Dermis microvascular lymphatic vessel endothelial cell (primary cell): ENCODE data around the gene AARS1. TPM values are rescaled to one million over a fixed set of nuclear protein-coding genes. Genes with fewer than 3 reads are reported as not detected.
"Not testable (repeated sequence)": the region's sequence is repeated elsewhere in the genome, so short reads cannot be mapped to it uniquely, and the experiment has no call there.

ENCODE experiments used
- DNase-seq, 2 donors: peaks; one replicate each; pipeline versions ENCODE4 v3.0.0 to v3.0.0-alpha.2; 2010; ENCODE audit warnings: low read depth in 2 of 2
- total RNA-seq: library from RNA; depleted of rRNA; stranded (reverse); fragments of >200 nt; gene quantifications from 2 replicates; pipeline ENCODE4 v1.2.1, GENCODE V29; 2014

Gene AARS1
- total RNA-seq = 91.7 and 99.2 TPM in 2 replicates

DNA sequence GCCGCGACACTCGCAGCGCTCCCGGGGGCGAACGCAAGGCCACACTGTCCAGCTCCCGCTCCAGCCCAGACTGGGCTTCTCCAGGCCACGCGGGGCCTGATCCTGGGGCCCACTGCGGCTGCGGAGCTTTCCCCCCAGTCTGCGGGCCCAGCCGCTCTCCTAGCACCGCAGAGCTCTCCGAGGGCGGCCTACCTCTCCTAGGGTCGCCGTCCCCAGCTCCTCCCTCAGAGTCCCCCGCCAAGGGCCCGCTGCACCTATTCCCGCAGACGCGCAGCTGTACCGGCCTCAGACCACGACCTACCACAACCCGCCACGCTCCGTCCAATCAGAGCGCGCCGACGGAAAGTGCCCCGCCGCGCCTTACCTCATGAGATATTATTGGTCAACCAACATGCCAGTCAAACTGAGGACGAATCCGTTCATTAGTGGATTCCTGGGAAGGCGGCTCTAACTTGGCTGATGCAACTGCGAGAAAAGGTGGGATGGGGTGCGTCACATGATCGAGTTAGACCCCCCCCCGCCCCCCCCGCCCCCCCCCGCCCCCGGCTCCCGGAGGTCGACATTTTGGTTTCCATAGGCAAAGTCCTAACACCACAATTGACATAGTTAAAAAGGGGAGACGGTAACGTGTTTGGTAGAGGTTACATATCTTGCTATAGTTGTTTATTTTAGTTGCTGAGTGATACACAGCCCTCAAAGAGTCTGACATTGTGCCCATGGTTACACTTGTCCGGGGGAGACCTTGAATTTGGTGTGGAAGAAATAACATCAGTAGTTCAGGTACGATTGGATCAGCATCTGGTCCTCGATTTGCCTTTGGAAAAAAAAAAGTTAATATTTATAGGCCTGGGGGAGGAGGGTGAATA, at the start of gene AARS1:
Gene AARS1, minus strand, starts transcription at position 278 of the 866 bp plus-strand sequence. CDS start 6,743 bp downstream, outside the sequence.
- DNase-seq = peak; percentile 100

DNA sequence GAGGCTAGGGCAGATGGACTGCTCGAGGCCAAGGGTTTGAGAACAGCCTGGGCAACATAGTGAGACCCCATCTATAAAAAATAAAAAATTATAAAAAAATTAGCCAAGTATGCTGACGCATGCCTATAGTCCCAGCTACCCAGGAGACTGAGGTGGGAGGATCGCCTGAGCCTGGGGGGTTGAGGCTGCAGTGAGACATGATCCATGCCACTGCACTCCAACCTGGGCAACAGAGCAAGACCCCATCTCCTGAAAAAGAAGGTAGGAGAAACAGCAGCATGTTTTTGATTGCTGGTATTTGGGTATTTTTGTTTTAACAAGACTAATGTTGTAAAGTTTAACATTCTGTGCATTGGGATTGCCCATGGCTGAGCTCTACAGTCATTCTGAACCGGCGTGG, 48.5 kb upstream of the AARS1 start:
- no peak for DNase-seq

DNA sequence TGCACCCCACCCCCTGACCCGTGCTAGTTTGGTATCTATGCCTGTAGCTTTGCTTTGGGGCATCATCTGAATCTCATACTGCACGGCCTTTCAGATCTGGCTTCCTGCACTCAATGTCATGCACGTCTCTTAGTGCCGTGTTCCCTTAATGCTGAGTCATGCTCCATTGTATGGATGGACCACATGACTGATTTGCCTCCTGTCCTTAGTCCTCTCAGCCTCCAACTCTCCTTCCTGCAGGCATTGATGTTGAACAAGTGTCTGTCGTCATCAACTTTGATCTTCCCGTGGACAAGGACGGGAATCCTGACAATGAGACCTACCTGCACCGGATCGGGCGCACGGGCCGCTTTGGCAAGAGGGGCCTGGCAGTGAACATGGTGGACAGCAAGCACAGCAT, 43.4 kb upstream of the AARS1 start:
- DNase-seq = peak in 1 of 2 donors; percentile 49

DNA sequence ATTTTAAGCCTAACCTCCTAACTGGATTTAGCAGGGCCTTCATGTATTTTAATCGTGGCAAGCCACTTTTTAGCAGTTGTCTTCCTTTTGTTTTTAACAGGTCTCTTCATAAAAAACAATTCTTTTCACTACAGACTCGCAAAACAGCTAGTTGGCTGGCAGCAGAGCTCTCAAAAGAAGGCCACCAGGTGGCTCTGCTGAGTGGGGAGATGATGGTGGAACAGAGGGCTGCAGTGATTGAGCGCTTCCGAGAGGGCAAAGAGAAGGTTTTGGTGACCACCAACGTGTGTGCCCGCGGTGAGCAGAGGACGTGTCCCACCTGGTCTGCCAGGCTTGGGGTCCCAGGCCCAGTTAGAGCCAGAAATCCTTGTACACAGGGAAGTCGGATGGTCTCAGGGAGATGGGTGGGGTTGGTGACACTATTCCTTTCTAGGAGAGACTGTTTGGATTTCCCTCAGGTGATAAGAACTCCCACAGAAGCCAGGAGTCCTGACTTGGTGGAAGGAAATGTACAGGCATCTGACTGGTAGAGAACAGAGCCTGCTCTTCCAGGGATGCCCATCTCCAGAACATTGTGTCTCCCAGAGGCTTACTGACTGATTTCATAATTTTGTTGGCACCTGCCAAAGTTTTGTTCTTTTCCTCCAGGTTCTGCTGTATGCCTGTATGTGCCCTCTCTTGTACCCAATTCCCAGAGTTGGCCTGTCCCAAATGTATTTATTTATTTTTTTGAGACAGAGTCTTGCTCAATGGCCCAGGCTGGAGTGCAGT, 42.5 kb upstream of the AARS1 start:
- DNase-seq = peak in 1 of 2 donors; percentile 10

DNA sequence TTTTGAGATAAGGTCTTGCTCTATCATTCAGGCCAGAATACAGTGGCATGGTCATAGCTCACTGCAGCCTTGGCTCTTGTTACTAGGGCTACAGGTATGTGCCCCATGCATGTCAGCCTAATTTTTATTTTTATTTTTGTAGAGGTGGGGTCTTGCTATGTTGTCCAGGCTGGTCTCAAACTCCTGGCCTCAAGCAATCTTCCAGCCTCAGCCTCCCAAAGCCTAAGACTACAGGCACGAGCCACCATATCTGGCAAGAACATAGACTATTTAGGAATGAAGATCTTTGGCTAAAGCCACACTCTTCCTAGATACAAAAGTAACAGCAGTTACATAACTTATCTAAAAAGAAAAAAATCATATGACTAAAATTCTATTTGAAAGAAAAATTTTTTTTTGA, 41.8 kb upstream of the AARS1 start:
- DNase-seq = no peak

DNA sequence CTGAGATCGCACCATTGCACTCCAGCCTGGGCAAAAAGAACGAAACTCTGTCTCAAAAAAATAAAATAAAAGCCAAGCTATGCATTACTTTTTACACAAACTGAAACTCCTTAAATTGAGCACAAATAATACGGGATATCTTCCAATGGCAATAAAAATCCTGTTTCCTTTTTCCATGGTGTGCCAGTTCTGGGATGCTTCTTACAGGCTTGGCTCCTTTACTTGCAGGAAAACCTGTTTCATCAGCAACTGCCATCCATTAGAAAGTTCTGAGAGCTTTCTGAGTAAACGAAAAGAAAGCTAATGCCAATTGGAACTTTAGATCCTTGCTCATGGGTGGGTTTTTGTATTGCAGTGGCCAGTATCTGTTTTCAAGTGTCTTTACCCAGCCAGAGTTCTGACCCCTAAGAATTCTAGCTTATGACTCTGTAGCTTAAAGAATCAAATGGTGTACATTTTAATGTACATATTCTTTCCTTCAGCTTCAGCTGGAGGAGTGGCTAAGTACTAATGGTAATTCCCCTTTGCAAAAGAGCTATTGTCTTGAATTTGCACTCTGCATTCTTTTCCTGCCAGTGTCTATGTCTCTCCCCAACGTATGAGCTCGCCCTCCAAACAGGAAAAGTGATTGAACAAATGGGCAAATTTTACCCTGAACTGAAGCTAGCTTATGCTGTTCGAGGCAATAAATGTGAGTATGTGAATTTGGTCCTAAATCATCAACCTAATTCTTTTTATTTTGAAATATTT, 35.9 kb upstream of the AARS1 start:
- DNase-seq = peak in 1 of 2 donors; percentile 43

DNA sequence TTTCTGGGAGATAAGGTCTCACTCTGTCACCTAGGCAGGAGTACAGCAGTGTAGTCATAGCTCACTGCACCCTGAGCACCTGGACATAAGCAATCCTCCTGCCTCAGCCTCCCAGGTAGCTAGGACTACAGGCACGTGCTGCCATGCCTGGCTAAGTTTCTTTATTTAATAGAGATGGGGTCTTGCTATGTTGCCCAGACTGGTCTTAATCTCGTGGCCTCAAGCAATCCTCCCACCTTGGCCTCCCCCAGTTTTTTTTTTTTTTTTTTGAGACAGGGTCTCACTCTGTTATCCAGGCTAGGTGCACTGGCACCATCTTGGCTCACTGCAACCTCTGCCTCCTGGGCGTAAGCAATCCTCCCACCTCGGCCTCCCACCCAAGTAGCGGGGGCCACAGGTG, 30.8 kb upstream of the AARS1 start:
- DNase-seq = no peak

DNA sequence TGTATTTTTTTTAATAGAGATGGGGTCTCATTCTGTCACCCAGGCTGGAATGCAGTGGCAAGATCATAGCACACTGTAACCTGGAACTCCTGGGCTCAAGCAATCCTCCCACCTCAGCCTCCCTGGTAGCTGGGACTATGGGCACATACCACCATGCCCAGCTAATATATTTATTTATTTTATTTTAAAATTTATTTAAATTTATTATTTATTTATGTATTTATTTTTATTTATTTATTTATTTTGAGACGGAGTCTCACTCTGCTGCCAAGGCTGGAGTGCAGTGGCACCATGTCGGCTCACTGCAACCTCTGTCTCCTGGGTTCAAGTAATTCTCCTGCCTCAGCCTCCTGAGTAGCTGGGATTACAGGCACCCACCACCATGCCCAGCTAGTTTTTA, 18.4 kb upstream of the AARS1 start:
- not testable (repeated sequence) for DNase-seq

DNA sequence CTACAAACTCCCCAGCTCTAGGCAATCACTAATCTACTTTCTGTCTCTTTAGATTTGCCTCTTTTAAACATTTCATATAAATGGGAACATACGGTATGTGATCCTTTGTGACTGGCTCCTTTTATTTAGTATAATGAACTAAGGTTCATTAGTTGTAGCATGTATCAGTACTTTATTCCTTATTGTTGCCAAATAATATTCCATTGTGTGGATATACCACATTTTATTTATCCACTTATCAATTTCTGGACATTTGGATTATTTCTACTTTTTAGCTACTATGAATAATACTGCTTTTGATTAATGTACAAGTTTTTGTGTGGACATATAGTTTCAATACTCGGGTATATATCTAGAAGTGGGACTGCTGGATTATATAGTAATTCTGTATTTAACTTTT, 17.6 kb upstream of the AARS1 start:
- no peak for DNase-seq

DNA sequence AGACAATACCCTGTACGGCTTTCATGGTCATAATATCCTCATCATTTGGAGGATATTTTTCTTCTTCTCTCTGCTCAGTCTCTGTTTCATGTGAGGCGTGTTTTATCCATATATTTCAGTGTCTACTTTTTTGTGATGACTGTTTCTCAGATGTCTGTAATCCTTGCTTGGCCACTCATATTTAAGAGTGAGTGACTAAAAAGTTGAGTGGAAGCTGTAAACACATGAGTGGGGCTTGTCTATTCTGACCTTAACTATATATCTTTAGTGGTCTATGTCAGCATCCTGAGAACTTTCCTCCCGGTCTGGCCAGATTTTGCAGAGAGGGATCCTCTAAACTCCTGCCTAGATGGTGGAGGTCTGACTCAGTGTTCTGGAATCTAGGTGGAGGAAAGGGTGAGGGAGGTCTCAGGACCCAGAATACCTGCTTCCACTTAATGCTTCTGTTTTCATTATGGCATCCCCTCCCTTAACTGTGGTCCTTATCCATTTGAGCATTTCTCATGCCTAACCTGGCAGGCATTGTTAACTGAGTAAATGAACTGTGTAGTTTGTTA, 15.7 kb upstream of the AARS1 start:
- no peak for DNase-seq

DNA sequence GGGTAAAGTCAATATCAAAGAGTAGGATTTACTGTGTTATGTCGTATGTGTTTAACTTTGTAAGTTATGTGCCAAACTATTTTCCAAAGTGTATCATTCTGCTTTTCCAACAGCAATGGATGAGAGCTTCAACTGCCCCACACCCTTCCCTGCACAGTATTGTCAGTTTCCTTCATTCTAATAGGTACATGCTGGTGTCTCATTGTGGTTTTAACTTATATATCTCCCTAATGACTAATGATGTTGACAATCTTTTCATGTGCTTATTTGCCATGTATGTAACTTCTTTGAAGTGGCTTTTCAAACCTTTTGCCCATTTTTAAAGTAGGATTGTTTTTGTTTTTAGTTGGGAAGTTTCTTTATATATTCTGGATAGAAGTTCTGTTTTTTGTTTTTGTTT, 13.4 kb upstream of the AARS1 start:
- no peak for DNase-seq

DNA sequence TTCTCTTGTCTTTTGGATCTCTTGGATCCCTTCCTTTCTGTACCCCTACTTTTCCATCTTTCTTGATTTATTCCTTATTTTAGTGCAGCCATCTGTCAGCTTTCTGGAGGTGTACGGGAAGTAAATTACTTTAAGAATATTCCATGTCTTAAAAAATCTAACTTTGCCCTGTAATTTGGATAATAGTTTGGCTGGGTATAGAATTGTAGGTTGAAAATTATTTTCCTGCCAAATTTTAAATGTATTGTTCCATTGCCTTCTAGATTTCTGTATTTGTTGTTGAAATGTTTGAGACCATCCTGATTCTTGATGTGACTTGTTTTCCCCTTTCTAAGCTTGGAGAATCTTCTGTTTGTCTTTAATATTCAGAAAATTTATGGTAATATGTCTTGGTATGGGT, 11.8 kb upstream of the AARS1 start:
- DNase-seq = no peak

DNA sequence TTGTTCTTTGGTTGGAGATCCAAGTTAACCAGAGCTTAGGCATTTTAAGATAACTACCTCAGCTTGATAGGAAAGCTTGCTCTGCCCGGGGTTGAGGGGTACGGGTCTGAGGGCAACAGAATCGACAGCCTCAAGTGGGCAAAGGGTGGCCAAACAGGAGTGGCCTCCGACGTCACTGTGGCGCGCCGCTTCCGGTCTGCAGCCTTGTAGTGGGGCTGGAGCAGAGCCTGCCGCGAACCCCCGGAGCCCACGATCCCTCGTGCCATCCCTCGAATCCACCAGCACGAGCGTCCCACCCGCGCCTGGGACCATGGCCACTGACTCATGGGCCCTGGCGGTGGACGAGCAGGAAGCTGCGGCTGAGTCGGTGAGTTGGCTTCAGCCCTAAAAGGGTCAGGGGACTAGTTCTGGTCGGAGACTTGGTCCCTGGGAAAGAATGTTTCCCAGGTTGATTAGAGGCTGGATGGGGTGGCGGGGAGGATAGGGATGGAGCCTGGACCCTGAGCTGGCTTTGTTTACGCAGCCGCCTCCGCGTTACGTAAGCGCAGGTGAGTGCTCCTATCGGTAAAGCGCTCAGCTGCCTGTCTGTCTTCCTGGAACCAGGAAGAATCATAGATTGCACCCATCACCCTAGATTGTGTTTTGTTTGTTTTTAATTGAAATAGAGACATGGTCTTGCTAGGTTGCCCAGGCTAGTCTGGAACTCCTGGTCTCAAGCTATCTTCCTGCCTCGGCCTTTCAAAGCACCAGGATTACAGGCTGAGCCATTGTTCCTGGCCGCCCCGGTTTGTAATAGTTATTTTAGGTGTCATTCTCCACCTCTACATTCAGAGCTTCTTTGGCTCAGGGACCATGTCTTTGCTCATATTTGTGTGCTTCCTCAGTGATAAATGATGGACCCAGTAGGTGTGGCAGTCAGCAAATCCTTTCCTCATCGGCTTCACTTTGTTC, 10.0 kb upstream of the AARS1 start, which contains the start of gene DDX19B:
Gene DDX19B, plus strand, starts transcription at position 199 of the 951 bp plus-strand sequence. Its CDS starts 112 bp downstream, at position 311.
- peak; percentile 61 to 80 for DNase-seq

DNA sequence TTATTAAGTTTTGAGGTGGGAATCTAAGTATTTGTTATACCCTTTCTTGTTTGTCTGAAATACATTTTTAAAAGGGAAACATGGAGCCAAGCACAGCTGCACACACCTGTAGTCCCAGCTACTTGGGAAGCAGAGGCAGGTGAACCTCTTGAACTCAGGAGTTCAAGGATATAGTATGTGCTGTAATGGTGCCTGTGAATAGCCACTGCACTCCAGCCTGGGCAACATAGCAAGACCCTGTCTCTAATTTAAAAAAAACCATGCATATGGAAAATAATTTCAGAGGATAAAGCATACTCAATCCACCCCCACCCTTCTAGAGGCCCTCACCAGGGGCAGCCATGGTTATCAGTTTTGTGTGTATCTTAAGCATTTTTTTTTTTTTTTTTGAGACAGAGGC, 6.3 kb upstream of the AARS1 start:
- DNase-seq = no peak

DNA sequence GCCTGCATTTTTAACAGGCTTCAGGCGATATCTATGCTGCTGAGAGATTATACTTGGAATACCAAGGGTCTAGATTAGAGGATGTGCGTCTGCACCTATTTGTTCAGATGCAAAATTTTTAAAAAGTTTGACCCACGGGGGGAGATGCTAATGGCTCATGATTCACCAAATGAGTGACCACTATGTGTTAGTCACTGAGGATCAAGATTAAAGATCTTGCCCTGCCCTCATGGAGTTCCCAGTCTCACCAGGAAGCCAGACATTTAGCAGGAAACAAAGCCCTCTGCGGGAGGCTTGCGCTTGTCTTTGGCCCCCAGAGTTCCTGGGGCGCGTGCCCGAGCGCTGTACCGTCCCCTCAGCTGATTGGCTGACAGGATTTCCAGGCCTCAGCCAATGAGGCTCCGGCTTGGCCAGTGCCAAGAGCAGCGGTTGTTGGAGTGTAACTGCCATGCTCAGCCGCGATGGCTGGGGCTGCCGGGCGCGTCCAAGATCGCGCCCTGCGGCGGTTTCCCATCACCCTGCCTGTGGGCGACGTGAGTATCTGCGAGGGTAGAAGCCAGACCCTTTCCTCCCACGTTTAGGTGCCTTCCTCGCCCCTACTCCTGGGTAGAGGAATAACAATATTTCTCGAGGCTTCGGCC, 5.2 kb upstream of the AARS1 start:
- DNase-seq = no peak

DNA sequence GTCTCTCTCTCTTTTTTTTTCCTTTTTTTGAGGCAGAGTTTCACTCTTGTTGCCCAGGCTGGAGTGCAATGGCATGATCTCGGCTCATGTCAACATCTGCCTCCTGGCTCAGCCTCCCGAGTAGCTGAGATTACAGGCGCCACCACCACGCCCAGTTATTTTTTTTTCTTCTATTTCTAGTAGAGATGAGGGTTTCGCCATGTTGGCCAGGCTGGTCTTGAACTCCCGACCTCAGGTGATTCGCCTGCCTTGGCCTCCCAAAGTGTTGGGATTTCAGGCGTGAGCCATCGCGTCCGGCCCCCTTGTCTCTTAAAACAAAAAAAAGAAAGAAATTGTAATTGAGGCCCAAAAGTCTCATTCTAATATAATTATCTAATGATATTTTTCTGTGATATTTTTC, 2.8 kb upstream of the AARS1 start:
- not testable (repeated sequence) for DNase-seq

DNA sequence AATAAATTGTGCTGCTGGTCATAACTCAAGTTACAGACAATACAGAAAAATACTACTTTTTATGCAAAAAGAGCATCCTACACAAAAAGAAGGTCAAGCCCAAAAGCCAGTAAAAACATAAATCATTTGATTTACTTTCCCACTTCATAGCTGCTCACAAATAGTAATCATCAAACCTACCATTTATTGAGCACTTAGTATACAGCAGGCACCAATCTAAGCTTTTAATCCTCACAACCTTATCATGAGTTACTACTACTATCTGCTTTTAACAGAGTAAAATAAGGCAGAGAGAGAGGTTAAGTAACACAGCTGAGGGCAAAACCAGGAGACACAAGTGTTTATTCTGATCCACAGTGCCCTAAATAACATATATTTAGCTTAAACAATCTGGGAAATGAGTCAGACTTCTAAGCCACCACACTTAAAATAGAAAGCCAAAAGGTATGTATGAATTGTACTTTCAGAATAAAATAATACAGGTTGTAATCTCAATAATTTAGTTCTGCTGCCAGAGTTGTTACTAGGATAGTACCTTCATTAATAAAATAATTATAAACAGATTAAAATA, 1.7 kb upstream of the AARS1 start:
- DNase-seq = no peak

DNA sequence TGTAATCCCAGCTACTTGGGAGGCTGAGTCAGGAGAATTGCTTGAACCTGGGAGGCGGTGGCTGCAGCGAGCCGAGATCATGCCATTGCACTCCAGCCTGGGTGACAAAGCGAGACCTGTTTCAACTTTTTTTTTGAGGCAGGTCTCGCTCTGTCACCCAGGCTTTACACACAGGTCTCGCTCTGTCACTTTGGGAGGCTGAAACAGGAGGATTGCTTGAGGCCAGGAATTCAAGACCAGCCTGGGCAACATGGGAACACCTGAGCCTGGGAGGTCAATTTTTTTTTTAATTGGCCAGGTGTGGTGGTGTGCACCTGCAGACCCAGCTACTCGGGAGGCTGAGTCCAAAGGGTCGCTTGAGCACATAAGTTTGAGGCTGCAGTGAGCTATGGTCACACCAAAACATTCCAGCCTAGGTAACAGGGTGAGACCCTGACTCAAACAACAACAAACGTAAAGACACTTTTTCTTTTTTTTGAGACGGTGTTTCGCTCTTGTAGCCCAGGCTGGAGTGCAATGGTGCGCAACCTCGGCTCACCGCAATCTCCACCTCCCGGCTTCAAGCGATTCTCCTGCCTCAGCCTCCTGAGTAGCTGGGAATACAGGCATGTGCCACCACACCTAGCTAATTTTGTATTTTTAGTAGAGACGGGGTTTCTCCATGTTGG, 1.9 kb downstream of the AARS1 start:
- DNase-seq = not testable (repeated sequence)

DNA sequence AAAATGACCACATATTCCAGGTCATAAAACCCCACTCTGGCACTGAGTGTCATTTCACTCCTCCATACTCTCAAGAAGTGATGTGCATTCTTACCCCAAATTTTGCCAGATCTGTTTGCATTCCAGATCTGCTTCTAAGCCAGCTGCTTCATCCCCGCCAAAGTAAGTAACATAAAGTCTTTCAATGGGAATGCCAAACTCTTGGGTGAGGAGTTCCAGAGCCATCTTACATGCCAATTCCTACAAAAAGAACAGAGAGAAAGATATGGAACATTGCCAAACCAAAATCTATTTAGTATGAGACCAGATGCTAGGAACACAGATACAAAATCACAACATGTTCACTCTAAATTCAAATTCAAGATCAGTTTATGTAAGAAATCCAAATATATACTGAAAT, 12.9 kb downstream of the AARS1 start:
- DNase-seq = no peak
